ENCODE measurements around the gene ITGB2.
A peak's percentile ranks its signal among the peaks of the same experiment; 100 is the strongest.

ITGB2 gene

GRCh38 chr21:44914176-44914874 lies 6.4 kb downstream of the ITGB2 start:
- no peak overlapping the region; the same call in 1 of the 2 replicates for H3K27ac ChIP-seq
- TF ChIP-seq CTCF (conservative IDR thresholded peaks at IDR 0.05), result no peak

DNA sequence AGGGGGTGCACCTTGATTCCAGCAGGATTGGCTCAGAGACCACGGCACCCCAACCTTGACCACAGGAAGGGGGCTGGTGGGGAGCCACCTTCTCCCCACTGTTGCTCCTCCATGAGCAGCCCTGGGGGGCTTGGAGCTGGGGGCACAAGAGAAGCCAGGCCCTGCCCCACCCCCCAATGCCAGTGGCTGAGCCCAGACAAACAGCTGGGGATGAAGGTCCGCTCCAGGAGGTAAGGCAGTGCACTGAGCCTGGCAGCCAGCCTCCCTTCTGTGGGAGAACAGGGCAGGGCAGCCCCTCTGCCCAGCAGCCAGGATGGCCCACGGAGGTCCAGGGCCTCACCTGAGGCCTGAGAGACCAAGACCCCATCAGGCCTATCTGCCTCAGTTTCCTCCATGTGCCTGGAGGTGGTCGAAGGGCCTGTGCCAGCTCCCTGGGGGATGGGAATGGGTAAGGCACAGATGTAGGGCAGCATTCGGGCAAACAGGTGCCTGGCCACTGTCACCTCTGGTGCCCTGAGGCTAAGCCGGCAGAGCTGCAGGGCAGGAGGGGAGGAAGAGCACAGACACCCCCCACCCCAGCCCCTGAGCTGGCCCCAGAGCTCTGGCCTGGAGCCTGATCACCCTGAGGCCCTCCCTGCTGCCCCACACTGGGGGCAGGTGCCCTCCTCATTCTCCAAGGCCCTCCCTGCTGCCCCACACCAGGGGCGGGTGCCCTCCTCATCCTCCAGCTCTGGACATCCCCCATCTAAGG lies 7.1 kb downstream of the ITGB2 start:
- no peak for TF ChIP-seq CTCF (conservative IDR thresholded peaks at IDR 0.05)
- H3K27ac ChIP-seq, result no peak overlapping the region; the same call in 1 of the 2 replicates

GRCh38 chr21:44912506-44913412 lies 7.9 kb downstream of the ITGB2 start:
- H3K27ac ChIP-seq, result peak overlapping the region; percentile 87; the same call in 1 of the 2 replicates

GRCh38 chr21:44912158-44912473 lies 8.6 kb downstream of the ITGB2 start:
- TF ChIP-seq CTCF (conservative IDR thresholded peaks at IDR 0.05), result no peak
- H3K27ac ChIP-seq, result peak overlapping the region; percentile 87

DNA sequence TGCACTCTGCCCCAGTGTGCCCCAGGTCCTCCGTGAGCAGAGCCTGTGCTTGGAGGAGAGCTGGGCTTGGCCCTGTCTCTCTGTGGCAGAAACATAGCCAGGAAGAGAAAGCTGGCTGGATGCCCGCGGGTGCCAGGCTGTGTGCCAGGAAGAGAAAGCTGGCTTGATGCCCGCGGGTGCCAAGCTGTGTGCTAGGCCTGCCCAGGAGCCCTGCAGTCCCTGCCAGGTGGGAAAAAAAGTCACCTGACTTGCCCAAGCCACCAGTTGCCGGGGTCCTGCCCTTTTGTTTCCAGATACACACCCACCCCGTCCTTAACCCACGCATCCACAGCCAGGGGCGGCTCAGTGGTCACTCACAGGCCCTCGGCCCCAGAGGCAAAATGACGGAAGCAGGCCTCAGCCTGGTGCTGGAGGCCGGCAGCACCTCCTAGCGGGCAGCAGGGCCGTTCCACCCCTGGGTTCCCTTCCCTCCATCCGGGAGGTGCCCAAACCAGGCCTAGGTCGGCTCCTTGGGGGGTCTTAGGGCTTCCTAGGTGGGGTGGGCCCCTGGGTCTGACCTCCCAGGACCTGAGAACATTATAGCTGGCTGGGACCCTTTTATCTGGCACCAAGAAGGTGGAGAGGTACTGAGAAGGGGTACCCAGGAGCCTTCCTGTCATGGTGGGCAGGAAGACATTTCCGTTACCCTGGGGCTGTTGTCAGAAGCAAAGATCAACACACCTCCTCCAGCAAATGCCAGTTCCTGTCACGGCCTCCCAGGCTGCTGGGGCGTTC lies 9.1 kb downstream of the ITGB2 start:
- H3K27ac ChIP-seq, result peak overlapping the region; percentile 87
- peak; percentile 23 for TF ChIP-seq CTCF (conservative IDR thresholded peaks at IDR 0.05)

- TF ChIP-seq CTCF (conservative IDR thresholded peaks at IDR 0.05), result no peak
- peak overlapping the region; percentile 87 for H3K27ac ChIP-seq
These were observed 9.7 kb downstream of the ITGB2 start for GRCh38 chr21:44911068-44911383.

- H3K27ac ChIP-seq, result peak overlapping the region; percentile 87
- no peak for TF ChIP-seq CTCF (conservative IDR thresholded peaks at IDR 0.05)
These were observed 10.3 kb downstream of the ITGB2 start for GRCh38 chr21:44910229-44911067.
